ENCODE results near the gene ZNF319.
"Not testable (repeated sequence)": the region's sequence is repeated elsewhere in the genome, so short reads cannot be mapped to it uniquely, and the experiment has no call there.

ZNF319 gene

DNA sequence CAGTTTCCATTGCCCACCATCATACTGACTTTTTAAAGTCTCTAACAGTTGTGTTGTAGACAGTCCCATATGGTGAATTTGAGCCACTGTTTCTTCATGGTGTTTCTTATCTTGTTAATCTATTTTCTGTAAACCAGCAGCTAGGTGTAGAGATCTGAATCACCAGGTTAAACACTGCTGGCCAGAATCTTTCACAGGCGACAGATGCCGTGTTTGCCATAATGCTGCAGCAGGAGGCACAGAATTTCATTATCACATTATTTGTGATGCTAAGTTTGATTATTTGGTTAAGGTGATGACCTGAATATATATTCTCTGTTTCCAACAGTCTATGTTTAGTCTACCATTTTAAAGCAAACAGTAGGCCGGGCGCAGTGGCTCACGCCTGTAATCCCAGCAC lies 18.1 kb downstream of the ZNF319 start:
- no peak overlapping the region for H3K27ac Mint-ChIP-seq

DNA sequence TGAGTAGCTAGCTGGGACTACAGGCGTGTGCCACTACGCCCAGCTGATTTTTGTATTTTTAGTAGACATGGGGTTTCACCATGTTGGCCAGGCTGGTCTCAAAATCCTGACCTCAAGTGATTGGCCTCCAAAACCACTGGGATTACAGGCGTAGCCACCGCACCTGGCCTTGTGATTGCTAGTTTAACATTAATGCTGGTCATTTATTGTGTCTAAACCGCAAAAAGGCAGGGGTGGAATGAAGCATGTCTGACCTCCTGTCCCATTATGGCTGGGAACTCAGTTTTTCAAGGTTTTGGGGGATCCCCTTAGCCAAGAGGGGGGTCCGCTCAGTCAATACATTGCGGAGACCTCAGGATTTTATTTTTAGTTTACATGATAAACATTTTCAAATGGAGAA lies 18.8 kb downstream of the ZNF319 start:
- no peak for DNase-seq
- peaks cover 21% of the 10 kb centered on the region for H3K4me1 Mint-ChIP-seq
- no peak overlapping the region for H3K4me3 Mint-ChIP-seq
- H3K9me3 Mint-ChIP-seq: no peaks in the 10 kb centered on the region
- no peaks in the 10 kb centered on the region for H3K27me3 Mint-ChIP-seq
- ATAC-seq: no peak
- no peak overlapping the region for H3K27ac Mint-ChIP-seq

More for the DNA sequence above, 18.1 kb downstream of the ZNF319 start:
- ATAC-seq (no peak), DNase-seq (no peak)
- Mint-ChIP-seq H3K9me3 (no peaks in the 10 kb centered on the region), H3K4me1 (peaks cover 21% of the 10 kb centered on the region), H3K27me3 (no peaks in the 10 kb centered on the region), H3K4me3 (no peak overlapping the region)

DNA sequence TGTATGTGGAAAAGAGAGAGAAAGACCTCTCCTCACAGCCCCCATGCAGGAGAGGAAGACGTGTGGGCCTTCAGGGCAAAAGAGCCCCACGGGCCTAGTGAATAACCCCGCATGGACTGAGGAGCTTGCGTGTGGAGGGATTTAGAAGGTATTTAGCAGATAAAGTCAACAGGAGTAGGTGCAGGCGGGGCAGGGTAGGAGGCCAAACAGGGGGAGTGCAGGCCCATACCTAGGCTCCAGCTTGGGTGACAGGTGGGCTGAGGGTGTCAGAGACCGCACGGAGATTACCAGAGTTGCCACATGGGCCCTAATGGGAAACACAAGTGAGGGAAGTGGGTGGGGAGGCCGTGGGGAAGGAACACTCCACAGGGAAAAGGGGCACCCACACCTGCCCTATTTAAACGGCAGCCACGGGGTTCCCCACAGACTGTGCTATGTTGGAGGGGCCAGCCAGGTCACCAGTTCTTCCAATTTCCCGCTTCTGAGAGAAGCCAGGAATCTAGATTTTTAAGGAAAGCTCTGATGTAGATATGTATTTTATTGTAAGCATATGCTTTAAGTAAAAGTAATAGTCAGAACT lies 21.4 kb downstream of the ZNF319 start:
- DNase-seq (no peak), ATAC-seq (no peak)
- Mint-ChIP-seq H3K27ac (peak overlapping the region in 1 of 2 donors; percentile 8), H3K4me1 (peaks cover 2% of the 10 kb centered on the region), H3K4me3 (no peak overlapping the region), H3K9me3 (no peaks in the 10 kb centered on the region), H3K27me3 (no peaks in the 10 kb centered on the region)

DNA sequence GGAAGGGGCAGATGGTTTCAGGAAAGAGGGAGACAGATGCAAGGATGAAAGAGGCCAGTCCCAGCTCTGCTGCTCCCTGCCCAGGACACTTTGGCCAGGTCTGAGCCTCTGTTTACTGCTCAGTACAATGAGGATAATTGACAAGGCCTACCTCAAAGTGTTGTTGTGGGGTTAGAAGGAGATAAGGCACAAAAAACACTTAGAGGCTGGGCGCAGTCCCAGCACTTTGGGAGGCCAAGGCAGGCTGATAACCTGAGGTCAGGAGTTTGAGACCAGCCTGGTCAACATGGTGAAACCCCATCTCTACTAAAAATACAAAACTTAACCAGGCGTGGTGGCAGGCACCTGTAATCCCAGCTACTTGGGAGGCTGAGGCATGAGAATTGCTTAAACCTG lies 22.4 kb downstream of the ZNF319 start:
- not testable (repeated sequence) for H3K9me3 Mint-ChIP-seq

DNA sequence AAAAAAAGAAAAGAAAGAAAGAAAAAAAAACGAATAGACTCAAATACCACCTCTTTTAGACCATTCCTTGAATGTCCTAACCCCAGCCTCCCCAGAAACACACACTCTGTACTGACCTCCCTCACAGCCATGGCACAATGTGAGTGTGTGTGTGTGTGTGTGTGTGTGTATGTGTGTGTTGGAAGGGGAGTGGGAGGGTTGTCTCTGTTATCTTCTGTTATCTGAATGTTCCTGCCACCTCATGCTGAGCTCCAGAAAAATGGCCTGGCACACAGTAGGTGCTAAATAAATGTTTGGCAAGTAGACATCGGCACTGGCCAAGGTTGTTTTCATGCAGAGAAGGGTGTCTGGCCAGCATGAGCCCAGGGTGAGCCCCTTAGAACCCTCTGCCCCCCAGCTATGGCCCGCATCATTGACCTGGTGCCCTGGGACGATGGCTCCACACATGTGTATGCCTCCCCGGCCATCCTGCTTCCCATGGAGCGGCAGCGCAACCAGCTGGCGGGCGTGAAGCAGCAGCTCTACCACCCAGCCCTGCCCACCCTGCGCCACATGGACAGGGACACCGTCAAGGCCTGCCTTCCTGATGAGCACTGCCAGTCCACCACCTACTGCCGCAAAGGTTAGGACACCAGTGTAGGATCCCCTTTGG lies 22.9 kb downstream of the ZNF319 start:
- Mint-ChIP-seq H3K4me1 (no peaks in the 10 kb centered on the region), H3K4me3 (no peak overlapping the region), H3K27me3 (no peaks in the 10 kb centered on the region), H3K9me3 (no peaks in the 10 kb centered on the region), H3K27ac (no peak overlapping the region)
- ATAC-seq (peak; percentile 26), DNase-seq (no peak)

More for the DNA sequence above, 22.4 kb downstream of the ZNF319 start:
- not testable (repeated sequence) for DNase-seq, H3K4me3 Mint-ChIP-seq, H3K27ac Mint-ChIP-seq, H3K27me3 Mint-ChIP-seq, H3K4me1 Mint-ChIP-seq, ATAC-seq

GRCh38 chr16:57976331-57976796 lies 24.1 kb downstream of the ZNF319 start:
- H3K9me3 Mint-ChIP-seq: no peaks in the 10 kb centered on the region
- H3K4me1 Mint-ChIP-seq: peaks cover 5% of the 10 kb centered on the region
- ATAC-seq (no peak), DNase-seq (no peak)
- no peak overlapping the region for H3K27ac Mint-ChIP-seq
- H3K4me3 Mint-ChIP-seq: no peak overlapping the region
- no peaks in the 10 kb centered on the region for H3K27me3 Mint-ChIP-seq

GRCh38 chr16:57972306-57972705 lies 28.2 kb downstream of the ZNF319 start:
- Mint-ChIP-seq H3K27me3 (no peaks in the 10 kb centered on the region), H3K27ac (no peak overlapping the region), H3K9me3 (no peaks in the 10 kb centered on the region), H3K4me1 (peaks cover 5% of the 10 kb centered on the region), H3K4me3 (no peak overlapping the region)
- ATAC-seq (no peak), DNase-seq (no peak)

GRCh38 chr16:57971848-57972247 lies 28.6 kb downstream of the ZNF319 start:
- DNase-seq (no peak), ATAC-seq (no peak)
- Mint-ChIP-seq H3K27ac (peak overlapping the region in 1 of 2 donors; percentile 78), H3K9me3 (no peaks in the 10 kb centered on the region), H3K4me3 (no peak overlapping the region), H3K4me1 (peaks cover 5% of the 10 kb centered on the region), H3K27me3 (no peaks in the 10 kb centered on the region)

DNA sequence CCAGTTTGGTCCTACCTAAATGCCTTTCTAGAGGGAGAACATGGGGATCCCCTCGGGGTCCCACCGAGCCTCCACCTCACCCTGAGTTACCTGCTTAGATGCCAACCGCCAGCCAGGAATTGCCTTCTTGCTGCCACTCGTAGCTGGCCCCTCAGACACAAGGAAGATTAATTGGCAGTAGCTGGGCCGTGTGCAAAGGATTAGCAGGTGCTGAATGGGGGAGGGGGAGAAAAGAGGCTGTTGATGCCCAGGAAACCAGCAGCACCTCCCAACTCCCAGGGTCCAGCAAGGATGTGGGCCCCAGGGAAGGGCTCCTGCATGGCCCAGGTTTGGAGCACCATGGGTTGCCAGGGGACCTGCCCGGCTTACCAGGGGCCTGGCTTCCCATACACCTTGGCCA lies 29.5 kb downstream of the ZNF319 start, which contains the start of gene CNGB1:
Gene CNGB1 (minus strand): TSS at position 159 of the 400 bp plus-strand sequence. CDS start 3,842 bp downstream, outside the sequence.
- H3K9me3 Mint-ChIP-seq: no peaks in the 10 kb centered on the region
- ATAC-seq: no peak
- H3K27ac Mint-ChIP-seq: peak within 1 kb of the TSS in 1 of 2 donors; percentile 78
- H3K4me3 Mint-ChIP-seq: no peak within 1 kb of the TSS
- no peak for DNase-seq
- H3K4me1 Mint-ChIP-seq: peaks cover 5% of the 10 kb centered on the region
- no peaks in the 10 kb centered on the region for H3K27me3 Mint-ChIP-seq

DNA sequence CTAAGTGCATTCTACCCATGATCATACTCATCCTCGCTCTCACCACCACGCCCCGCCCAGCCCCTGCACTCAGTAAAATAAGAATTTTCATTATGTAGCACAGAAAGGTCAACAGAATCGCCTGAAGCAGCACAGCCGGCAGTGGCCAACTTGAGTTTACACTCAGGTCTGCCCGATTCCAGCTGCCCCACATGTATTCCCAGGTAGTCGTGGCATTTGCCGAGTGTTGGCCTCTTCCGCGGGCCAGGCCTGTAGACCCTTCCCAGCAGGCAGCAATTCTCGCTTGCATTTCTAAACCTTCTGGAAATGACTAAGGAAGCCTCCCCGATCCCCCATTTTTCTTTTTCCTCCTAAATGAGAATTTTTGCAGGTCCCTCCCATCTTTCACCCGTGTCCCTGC lies 30.2 kb downstream of the ZNF319 start:
- Mint-ChIP-seq H3K4me3 (no peak overlapping the region), H3K9me3 (no peaks in the 10 kb centered on the region), H3K27ac (peak overlapping the region in 1 of 2 donors; percentile 22), H3K4me1 (peaks cover 5% of the 10 kb centered on the region), H3K27me3 (no peaks in the 10 kb centered on the region)
- DNase-seq: no peak
- ATAC-seq: no peak

DNA sequence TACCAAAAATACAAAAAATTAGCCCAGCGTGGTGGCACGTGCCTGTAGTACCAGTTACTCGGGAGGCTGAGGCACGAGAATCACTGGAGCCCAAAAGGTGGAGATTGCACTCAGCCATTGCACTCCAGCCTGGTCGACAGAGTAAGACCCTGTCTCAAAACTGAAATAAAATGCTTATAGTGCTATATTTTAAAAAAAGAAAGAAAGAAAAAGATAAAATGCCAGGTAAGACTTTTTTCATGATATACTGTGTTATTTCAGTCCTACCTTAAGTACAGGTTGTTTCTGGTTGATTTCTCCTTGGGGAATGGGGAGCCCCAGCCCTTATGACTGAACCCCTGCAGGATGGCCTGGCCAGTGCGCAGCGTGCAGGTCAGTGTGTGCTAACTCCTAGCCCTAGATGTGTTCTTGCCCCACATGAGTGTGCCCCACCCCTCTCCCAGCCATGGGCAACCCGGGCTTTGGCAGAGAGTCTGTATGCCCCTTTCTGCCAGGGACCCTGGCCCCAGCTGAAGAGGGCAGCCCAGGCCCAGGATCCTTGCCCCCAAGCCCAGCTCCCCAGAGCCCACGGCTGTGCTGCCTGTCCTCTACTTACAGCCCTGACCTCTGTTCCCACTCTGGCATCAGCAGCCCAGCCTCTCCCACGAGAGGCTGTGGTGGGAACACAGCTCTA lies 30.9 kb downstream of the ZNF319 start:
- Mint-ChIP-seq H3K9me3 (no peaks in the 10 kb centered on the region), H3K27ac (no peak overlapping the region), H3K4me3 (no peak overlapping the region), H3K27me3 (no peaks in the 10 kb centered on the region), H3K4me1 (peaks cover 5% of the 10 kb centered on the region)
- no peak for DNase-seq
- no peak for ATAC-seq

DNA sequence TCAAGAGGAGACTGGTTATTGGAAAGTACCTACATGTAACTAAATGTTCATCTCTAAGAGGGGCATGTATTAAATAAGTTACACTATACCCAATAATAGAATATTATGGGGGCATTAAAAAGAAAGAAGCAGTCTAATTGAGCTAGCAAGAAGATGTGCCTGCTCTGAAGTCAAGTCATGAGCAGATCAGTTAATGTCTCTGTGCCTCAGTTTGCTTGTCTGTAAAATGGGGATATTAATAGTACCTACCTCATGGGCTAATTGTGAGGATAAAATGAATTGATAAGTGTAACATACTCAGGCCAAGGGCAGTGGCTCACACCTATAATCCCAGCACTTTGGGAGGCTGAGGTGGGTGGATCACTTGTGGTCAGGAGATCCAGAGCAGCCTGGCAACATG lies 32.6 kb downstream of the ZNF319 start:
- Mint-ChIP-seq H3K27me3 (no peaks in the 10 kb centered on the region), H3K9me3 (no peaks in the 10 kb centered on the region), H3K4me3 (no peak overlapping the region), H3K4me1 (peaks cover 5% of the 10 kb centered on the region), H3K27ac (no peak overlapping the region)
- no peak for DNase-seq
- no peak for ATAC-seq

GRCh38 chr16:57966986-57967385 lies 33.5 kb downstream of the ZNF319 start:
- no peaks in the 10 kb centered on the region for H3K9me3 Mint-ChIP-seq
- ATAC-seq (no peak), DNase-seq (no peak)
- no peaks in the 10 kb centered on the region for H3K27me3 Mint-ChIP-seq
- peaks cover under 1% of the 10 kb centered on the region for H3K4me1 Mint-ChIP-seq
- H3K4me3 Mint-ChIP-seq: no peak overlapping the region
- peak overlapping the region in 1 of 2 donors; percentile 73 for H3K27ac Mint-ChIP-seq

DNA sequence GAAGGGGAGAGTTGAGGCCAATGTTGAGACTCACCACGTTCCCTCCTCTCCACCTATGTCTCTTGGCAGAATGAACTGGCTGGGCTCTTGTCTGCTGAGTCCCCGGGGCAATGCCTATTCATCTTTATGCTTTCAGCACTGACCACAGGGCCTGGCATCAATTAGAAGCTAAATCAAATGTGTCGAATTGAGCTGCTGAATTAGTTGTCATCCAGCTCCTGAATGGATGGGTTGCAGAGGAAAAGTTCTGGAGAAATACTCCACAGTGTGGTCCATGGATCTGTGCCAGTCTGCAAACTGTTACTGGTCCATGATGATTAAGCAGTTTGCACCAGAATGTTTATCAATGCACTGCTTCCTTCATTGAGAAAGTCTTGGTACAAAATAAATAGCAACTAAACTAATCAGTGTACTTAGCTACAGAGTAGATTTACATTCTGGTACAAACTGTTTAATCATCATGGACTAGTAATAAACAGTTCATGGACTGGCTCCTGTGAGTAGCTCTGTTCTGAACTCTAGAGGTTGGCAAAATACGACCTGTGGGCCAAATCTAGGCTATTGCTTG lies 34.2 kb downstream of the ZNF319 start:
- Mint-ChIP-seq H3K4me1 (no peaks in the 10 kb centered on the region), H3K27me3 (no peaks in the 10 kb centered on the region), H3K27ac (no peak overlapping the region), H3K4me3 (no peak overlapping the region), H3K9me3 (no peaks in the 10 kb centered on the region)
- no peak for ATAC-seq
- no peak for DNase-seq

DNA sequence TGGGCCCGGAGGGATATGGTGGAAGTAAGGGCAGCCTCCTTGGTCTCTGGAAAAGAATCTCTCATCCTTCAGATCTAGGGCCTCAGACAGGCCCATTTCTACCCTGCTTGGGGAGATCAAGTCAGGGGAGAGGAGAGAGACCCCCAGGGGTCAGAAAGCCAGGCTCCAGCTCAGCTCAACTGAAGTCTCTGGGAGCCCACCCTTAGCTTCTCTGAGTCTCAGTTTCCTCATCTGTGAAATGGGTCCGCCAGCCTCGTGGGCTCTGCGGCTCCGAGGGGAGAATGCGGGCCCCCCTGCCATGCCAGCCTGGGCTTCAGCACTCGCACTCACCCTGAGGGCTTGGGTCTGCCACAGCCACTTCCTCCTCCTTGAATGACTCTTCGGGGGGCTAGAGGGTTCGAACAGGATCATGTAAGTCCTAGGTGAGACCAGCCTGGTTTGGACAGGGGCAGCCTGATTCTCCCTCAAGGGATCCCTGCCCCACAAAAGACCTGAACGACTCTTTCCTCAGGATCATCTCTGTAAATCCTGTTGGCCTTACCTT lies 36.2 kb downstream of the ZNF319 start:
- no peaks in the 10 kb centered on the region for H3K27me3 Mint-ChIP-seq
- no peak overlapping the region for H3K4me3 Mint-ChIP-seq
- no peaks in the 10 kb centered on the region for H3K9me3 Mint-ChIP-seq
- H3K4me1 Mint-ChIP-seq: no peaks in the 10 kb centered on the region
- DNase-seq: no peak
- no peak overlapping the region for H3K27ac Mint-ChIP-seq
- ATAC-seq: no peak

- Mint-ChIP-seq H3K27ac (peak overlapping the region in 1 of 2 donors; percentile 92), H3K27me3 (no peaks in the 10 kb centered on the region), H3K9me3 (no peaks in the 10 kb centered on the region), H3K4me1 (no peaks in the 10 kb centered on the region), H3K4me3 (no peak overlapping the region)
- DNase-seq (no peak), ATAC-seq (peak; percentile 24)
These were observed 37.7 kb downstream of the ZNF319 start for GRCh38 chr16:57962756-57963155.

All from stimulated activated naive CD8-positive, alpha-beta T cell treated with anti-CD3 and anti-CD28 coated beads, Interleukin-15, amount 100 ng/mL, for 72 hours (primary cell).